ENCODE results near the gene MSGN1. TPM values are rescaled to one million over a fixed set of nuclear protein-coding genes. Genes with fewer than 3 reads are reported as not detected.

The MSGN1 gene
- total RNA-seq, result not detected

GRCh38 chr2:17816396-17817245 is at the start of gene MSGN1:
TSS of gene MSGN1 (plus strand) at chr2:17816460. CDS start at chr2:17816519, 59 bp downstream.

Other genes starting within 250 kb of the MSGN1 start
- 54.1 TPM for gene SMC6, start 62.6 kb upstream of the MSGN1 start, total RNA-seq
- gene GEN1, start 62.3 kb upstream of the MSGN1 start, total RNA-seq, result 11.9 TPM
- gene KCNS3, start 62.2 kb downstream of the MSGN1 start, total RNA-seq, result 10.9 TPM